GM19238 (cell line): ENCODE results near the gene ELF2.
"Not testable (repeated sequence)": the region's sequence is repeated elsewhere in the genome, so short reads cannot be mapped to it uniquely, and the experiment has no call there.

Experiments
- DNase-seq: peaks from one replicate; pipeline ENCODE4 v3.0.0; 2011; ENCODE audit warnings: low spot score; ENCODE audit not compliant: insufficient read length

The ELF2 gene

GRCh38 chr4:139144911-139145551 is 32.0 kb downstream of the ELF2 start:
- DNase-seq = no peak

- no peak for DNase-seq
Measured at GRCh38 chr4:139144161-139144859, 32.7 kb downstream of the ELF2 start.

GRCh38 chr4:139142980-139143379 is 34.0 kb downstream of the ELF2 start:
- DNase-seq = no peak

- DNase-seq = peak; percentile 4
Measured at GRCh38 chr4:139142087-139142486, 34.9 kb downstream of the ELF2 start.

GRCh38 chr4:139137763-139138162 is 39.3 kb downstream of the ELF2 start:
- DNase-seq = no peak

- no peak for DNase-seq
Measured at GRCh38 chr4:139134403-139134802, 42.6 kb downstream of the ELF2 start.

GRCh38 chr4:139131209-139131870 is 45.7 kb downstream of the ELF2 start:
- DNase-seq = no peak

GRCh38 chr4:139129206-139129605 is 47.8 kb downstream of the ELF2 start:
- DNase-seq = no peak

- DNase-seq = no peak
Measured at GRCh38 chr4:139126898-139127297, 50.1 kb downstream of the ELF2 start.

GRCh38 chr4:139123910-139124309 is 53.1 kb downstream of the ELF2 start:
- no peak for DNase-seq

- DNase-seq = no peak
Measured at GRCh38 chr4:139118365-139118764, 58.7 kb downstream of the ELF2 start.

- DNase-seq = no peak
Measured at GRCh38 chr4:139115226-139115625, 61.8 kb downstream of the ELF2 start.

- DNase-seq = not testable (repeated sequence)
Measured at GRCh38 chr4:139114795-139115194, 62.2 kb downstream of the ELF2 start.

- DNase-seq = no peak
Measured at GRCh38 chr4:139112650-139113049, 64.4 kb downstream of the ELF2 start.

- DNase-seq = no peak
Measured at GRCh38 chr4:139108567-139109128, 68.4 kb downstream of the ELF2 start.

GRCh38 chr4:139099366-139099982 is 77.5 kb downstream of the ELF2 start:
- peak; percentile 37 for DNase-seq

- DNase-seq = no peak
Measured at GRCh38 chr4:139092271-139092670, 84.7 kb downstream of the ELF2 start.

GRCh38 chr4:139085141-139085540 is 91.9 kb downstream of the ELF2 start:
- DNase-seq = no peak

- no peak for DNase-seq
Measured at GRCh38 chr4:139084804-139085093, 92.3 kb downstream of the ELF2 start.

- peak; percentile 68 for DNase-seq
Measured at GRCh38 chr4:139083956-139084803, 92.8 kb downstream of the ELF2 start.

- peak; percentile 59 for DNase-seq
Measured at GRCh38 chr4:139083607-139083955, 93.4 kb downstream of the ELF2 start.
